Retinal pigment epithelial cell (primary cell): Measurements from ENCODE around the gene KLHL1.
"Not testable (repeated sequence)": the region's sequence is repeated elsewhere in the genome, so short reads cannot be mapped to it uniquely, and the experiment has no call there.

Source experiments
- DNase-seq: peaks from one replicate; pipeline ENCODE4 v3.0.0-alpha.2; 2010; ENCODE audit warnings: low read depth
- H3K4me3 ChIP-seq: 2 replicates; pipeline ENCODE4 v1.5.1; 2011; ENCODE audit warnings: mild to moderate bottlenecking, low read length, control low read depth, moderate library complexity
- CTCF ChIP-seq: conservative IDR thresholded peaks from 2 replicates; pipeline ENCODE4 v1.5.1; 2011; ENCODE audit warnings: low read depth, low read length, control low read depth, inconsistent platforms

KLHL1 gene

GRCh38 chr13:70108356-70109105 lies at the start of gene KLHL1:
KLHL1 (minus strand) TSS chr13:70108452; CDS start chr13:70107699, 753 bp downstream.
- peak within 1 kb of the TSS; percentile 47 for H3K4me3 ChIP-seq
- no peak for DNase-seq
- TF ChIP-seq CTCF = no peak

DNA sequence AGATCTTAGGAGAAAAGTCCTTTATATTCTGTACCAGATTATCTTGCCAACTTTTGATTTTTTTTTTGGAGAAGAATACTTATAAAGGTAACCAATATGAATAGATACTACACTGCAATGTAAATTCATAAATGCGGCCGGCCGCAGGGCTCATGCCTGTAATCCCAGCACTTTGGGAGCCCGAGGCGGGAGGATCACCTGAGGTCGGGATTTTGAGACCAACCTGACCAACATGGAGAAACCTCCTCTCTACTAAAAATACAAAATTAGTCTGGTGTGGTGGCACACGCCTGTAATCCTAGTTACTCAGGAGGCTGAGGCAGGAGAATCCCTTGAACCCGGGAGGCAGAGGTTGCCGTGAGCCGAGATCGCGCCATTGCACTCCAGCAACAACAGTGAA lies 34.4 kb upstream of the KLHL1 start:
- H3K4me3 ChIP-seq, DNase-seq: not testable (repeated sequence)

GRCh38 chr13:70128098-70128497 lies 19.8 kb upstream of the KLHL1 start:
- no peak for TF ChIP-seq CTCF
- DNase-seq = no peak
- no peak overlapping the region for H3K4me3 ChIP-seq

DNA sequence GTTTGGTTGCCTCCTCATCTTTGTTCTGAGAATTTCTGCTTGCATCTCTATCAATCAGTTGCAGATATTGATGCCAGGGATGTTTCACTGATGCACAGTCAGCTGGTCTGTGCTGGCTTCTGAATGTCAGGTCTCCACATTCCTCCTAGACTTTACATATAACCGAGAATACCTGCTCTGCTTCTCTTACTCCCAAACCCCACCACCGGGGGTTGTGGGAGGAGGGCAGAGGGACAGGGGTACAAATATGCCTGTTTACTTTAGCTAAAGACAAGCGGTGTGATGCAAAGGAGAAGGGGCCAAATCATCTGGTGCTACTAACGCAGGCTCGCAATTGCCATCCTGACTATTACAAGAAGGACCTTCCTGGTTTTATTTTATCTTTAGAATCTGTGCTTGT lies 17.4 kb upstream of the KLHL1 start:
- no peak for TF ChIP-seq CTCF
- DNase-seq = no peak

DNA sequence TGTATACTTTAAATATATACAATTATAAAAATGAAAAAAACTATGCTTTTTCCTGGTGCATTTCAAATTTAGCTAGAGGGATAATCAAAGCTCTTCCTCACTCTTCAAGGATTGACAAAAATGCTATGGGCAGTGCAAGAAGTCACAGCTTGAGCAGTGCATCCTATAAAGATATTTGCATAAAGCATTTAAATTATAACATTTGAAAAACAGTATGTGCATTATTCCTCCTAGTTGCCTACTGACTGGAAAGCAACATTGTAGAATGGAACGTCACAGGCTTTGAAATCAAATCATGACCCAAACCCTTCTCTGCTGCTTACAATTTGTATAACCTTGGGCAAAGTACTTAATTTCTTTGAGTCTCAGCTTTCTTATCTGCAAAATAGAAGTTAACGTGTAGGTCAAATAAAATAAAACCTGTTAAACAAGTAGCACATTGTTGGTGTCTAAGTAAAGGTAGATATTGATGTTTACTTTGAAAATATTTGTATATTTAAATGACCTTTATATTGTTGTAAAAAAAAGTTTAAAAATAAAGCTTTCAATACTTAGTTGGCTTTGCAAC lies 9.2 kb upstream of the KLHL1 start:
- TF ChIP-seq CTCF = no peak

More for the DNA sequence above, 17.4 kb upstream of the KLHL1 start:
- H3K4me3 ChIP-seq = no peak overlapping the region

GRCh38 chr13:70107498-70108281 lies 562 bp downstream of the KLHL1 start, which contains the start of gene ATXN8OS:
ATXN8OS (plus strand) TSS chr13:70107826.
- DNase-seq = no peak
- TF ChIP-seq CTCF = no peak
- peak within 1 kb of the TSS; percentile 47 for H3K4me3 ChIP-seq

More for the DNA sequence above, 9.2 kb upstream of the KLHL1 start:
- DNase-seq = no peak
- H3K4me3 ChIP-seq = no peak overlapping the region

DNA sequence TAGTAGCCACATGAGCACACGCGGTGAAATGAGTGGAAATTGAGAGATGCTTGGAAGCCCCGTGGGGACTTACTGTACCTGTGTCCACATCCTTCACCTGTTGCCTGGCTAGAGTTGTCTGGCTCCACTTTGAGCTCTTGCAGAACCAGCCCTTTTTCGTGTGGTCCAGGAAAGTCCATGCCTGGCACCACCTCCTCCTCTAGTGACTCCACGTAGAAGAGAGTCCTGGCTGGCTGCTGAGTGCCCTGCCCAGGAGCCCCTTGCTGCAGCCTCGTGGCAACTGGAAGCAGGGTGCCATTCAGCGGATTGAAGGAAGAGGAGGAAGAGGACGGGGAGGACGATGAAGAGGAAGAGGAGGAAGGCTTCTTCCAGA lies 1.1 kb downstream of the KLHL1 start:
- H3K4me3 ChIP-seq = peak overlapping the region; percentile 47
- no peak for DNase-seq

More for the DNA sequence above, 1.1 kb downstream of the KLHL1 start:
- TF ChIP-seq CTCF = no peak
